Measurements from ENCODE around the gene HOXB3. TPM values are rescaled to one million over a fixed set of nuclear protein-coding genes. Genes with fewer than 3 reads are reported as not detected.

Gene HOXB3
- total RNA-seq, 1 experiment from 2014 or later, result not detected

- no CpG with 5 or more reads among the region's 8 CpGs for WGBS (ENCODE audit: extremely low coverage, insufficient read length, low lambda C conversion rate)
- Histone ChIP-seq H3K14ac (ENCODE audit: insufficient read depth, low read length) (no peak overlapping the region; the same call in 1 of the 2 replicates), H3K27ac (ENCODE audit: insufficient read length, low read depth, low read length) (no peak overlapping the region), H2BK120ac (ENCODE audit: low read depth, low read length, poor library complexity, severe bottlenecking) (no peak overlapping the region), H3K79me2 (ENCODE audit: insufficient read depth, low read length) (no peaks in the 10 kb centered on the region), H3K23me2 (ENCODE audit: insufficient read length, low read depth, low read length, poor library complexity, severe bottlenecking) (no peaks in the 10 kb centered on the region), H3T11ph (ENCODE audit: low read length) (no peak overlapping the region), H2BK20ac (ENCODE audit: low read depth, low read length, poor library complexity, severe bottlenecking) (no peak overlapping the region), H3K4me1 (ENCODE audit: insufficient read depth, low read length) (peaks cover 8% of the 10 kb centered on the region; the same call in 1 of the 2 replicates), H4K91ac (ENCODE audit: insufficient read length, low read depth, low read length) (no peak overlapping the region), H4K20me1 (ENCODE audit: control insufficient read depth, insufficient read depth, insufficient read length) (no peaks in the 10 kb centered on the region), H3K23ac (ENCODE audit: insufficient read length, low read depth, low read length) (no peak overlapping the region), H4K5ac (ENCODE audit: insufficient read length, low read depth, low read length) (no peak overlapping the region), H2AFZ (ENCODE audit: low read length) (no peak overlapping the region), H3K27me3 (ENCODE audit: insufficient read depth, low read length) (peaks cover 50% of the 10 kb centered on the region; the same call in 1 of the 2 replicates), H3K79me1 (ENCODE audit: insufficient read depth, low read depth, low read length, poor library complexity, severe bottlenecking) (no peaks in the 10 kb centered on the region), H3K56ac (ENCODE audit: insufficient read length, low read depth, low read length) (no peak overlapping the region), H2AK5ac (ENCODE audit: insufficient read length, low read length) (no peak overlapping the region), H3K4ac (ENCODE audit: low read depth, low read length) (no peak overlapping the region), H3K9ac (ENCODE audit: extremely low read depth, insufficient read length, low read length) (no peak overlapping the region), H3K4me2 (ENCODE audit: insufficient read depth, insufficient read length, low read length) (no peak overlapping the region), H3K9me3 (ENCODE audit: control insufficient read depth, low read depth, low read length) (no peaks in the 10 kb centered on the region), H2BK12ac (ENCODE audit: insufficient read length, low read depth, low read length) (no peak overlapping the region), H2BK5ac (ENCODE audit: insufficient read length, low read length) (no peak overlapping the region), H2BK15ac (ENCODE audit: low read depth, low read length) (no peak overlapping the region), H3K18ac (ENCODE audit: insufficient read length, low read depth, low read length) (no peak overlapping the region), H4K8ac (replicated peaks; ENCODE audit: insufficient read length, low read depth, low read length) (no peak overlapping the region)
- Mint-ChIP-seq H3K27ac (no peak overlapping the region), H3K9me3 (peaks cover 0 to 3% of the 10 kb centered on the region in 2 experiments; a peak in 3 of 5 replicates), H3K36me3 (ENCODE audit: insufficient read depth in 1 of 3, low read depth in 3 of 3) (no peaks in the 10 kb centered on the region), H3K4me1 (peaks cover 23 to 39% of the 10 kb centered on the region in 2 experiments), H3K4me3 (no peak overlapping the region), H3K27me3 (ENCODE audit: low read depth) (peaks cover 100% of the 10 kb centered on the region)
- no peak for DNase-seq
- TF ChIP-seq, protein P1, sequence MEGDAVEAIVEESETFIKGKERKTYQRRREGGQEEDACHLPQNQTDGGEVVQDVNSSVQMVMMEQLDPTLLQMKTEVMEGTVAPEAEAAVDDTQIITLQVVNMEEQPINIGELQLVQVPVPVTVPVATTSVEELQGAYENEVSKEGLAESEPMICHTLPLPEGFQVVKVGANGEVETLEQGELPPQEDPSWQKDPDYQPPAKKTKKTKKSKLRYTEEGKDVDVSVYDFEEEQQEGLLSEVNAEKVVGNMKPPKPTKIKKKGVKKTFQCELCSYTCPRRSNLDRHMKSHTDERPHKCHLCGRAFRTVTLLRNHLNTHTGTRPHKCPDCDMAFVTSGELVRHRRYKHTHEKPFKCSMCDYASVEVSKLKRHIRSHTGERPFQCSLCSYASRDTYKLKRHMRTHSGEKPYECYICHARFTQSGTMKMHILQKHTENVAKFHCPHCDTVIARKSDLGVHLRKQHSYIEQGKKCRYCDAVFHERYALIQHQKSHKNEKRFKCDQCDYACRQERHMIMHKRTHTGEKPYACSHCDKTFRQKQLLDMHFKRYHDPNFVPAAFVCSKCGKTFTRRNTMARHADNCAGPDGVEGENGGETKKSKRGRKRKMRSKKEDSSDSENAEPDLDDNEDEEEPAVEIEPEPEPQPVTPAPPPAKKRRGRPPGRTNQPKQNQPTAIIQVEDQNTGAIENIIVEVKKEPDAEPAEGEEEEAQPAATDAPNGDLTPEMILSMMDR (conservative IDR thresholded peaks at IDR 0.05), result no peak
Measured at GRCh38 chr17:48532261-48532660, 57.8 kb downstream of the HOXB3 start.
